Hepatocyte (in vitro differentiated cells): ENCODE measurements around the gene TPBGL. TPM values are rescaled to one million over a fixed set of nuclear protein-coding genes. Genes with fewer than 3 reads are reported as not detected.

Experiments used
- DNase-seq: peaks from one replicate; pipeline ENCODE4 v3.0.0-alpha.2; 2016; ENCODE audit warnings: low spot score
- H2AFZ ChIP-seq: fragments of 200-600 bp; sonication (generic); 2 replicates; pipeline ENCODE4 v1.6.0; 2016; ENCODE audit warnings: antibody characterized with exemption, mild to moderate bottlenecking
- H3K27ac ChIP-seq: fragments of 200-600 bp; sonication (generic); 2 replicates; pipeline ENCODE4 v1.5.1; 2016; ENCODE audit warnings: mild to moderate bottlenecking
- H3K27me3 ChIP-seq: fragments of 200-600 bp; sonication (generic); 2 replicates; pipeline ENCODE4 v1.6.1; 2016
- H3K36me3 ChIP-seq: fragments of 200-600 bp; sonication (generic); replicated peaks from 2 replicates; pipeline ENCODE4 v1.5.1; 2016; ENCODE audit warnings: low read depth; ENCODE audit not compliant: insufficient read depth
- H3K4me1 ChIP-seq: fragments of 200-600 bp; sonication (generic); 2 replicates; pipeline ENCODE4 v1.5.1; 2016; ENCODE audit warnings: mild to moderate bottlenecking, moderate library complexity; ENCODE audit not compliant: insufficient read depth
- H3K4me2 ChIP-seq: fragments of 200-600 bp; sonication (generic); 2 replicates; pipeline ENCODE4 v1.6.0; 2016
- H3K4me3 ChIP-seq: fragments of 200-600 bp; sonication (generic); 2 replicates; pipeline ENCODE4 v1.5.1; 2016; ENCODE audit warnings: mild to moderate bottlenecking
- H3K79me2 ChIP-seq: fragments of 200-600 bp; sonication (generic); 2 replicates; pipeline ENCODE4 v1.6.0; 2017; ENCODE audit warnings: mild to moderate bottlenecking
- H3K9me2 ChIP-seq: fragments of 200-600 bp; sonication (generic); replicated peaks from 2 replicates; pipeline ENCODE4 v1.6.0; 2017; ENCODE audit warnings: mild to moderate bottlenecking; ENCODE audit not compliant: insufficient read depth
- H3K9me3 ChIP-seq: fragments of 200-600 bp; sonication (generic); 2 replicates; pipeline ENCODE4 v1.5.1; 2016; ENCODE audit warnings: low read depth, mild to moderate bottlenecking
- H4K20me1 ChIP-seq: fragments of 200-600 bp; sonication (generic); 2 replicates; pipeline ENCODE4 v1.6.0; 2016; ENCODE audit warnings: mild to moderate bottlenecking; ENCODE audit not compliant: insufficient read depth, poor library complexity, severe bottlenecking
- EZH2 ChIP-seq: fragments of 200-600 bp; sonication (generic); IDR thresholded peaks from 2 replicates; pipeline ENCODE4 v1.6.1; 2016; ENCODE audit warnings: antibody characterized with exemption, mild to moderate bottlenecking, borderline replicate concordance
- EZH2phosphoT487 ChIP-seq: fragments of 200-600 bp; sonication (generic); IDR thresholded peaks from one replicate; pipeline ENCODE4 v1.6.1; 2018; ENCODE audit warnings: antibody characterized with exemption, mild to moderate bottlenecking, low read depth, moderate library complexity; ENCODE audit not compliant: unreplicated experiment, severe bottlenecking
- WGBS: methylation state at CpG from one replicate; pipeline ENCODE4 v1.1.6; 2016; ENCODE audit warnings: low lambda C conversion rate; ENCODE audit errors: missing lambda C conversion rate; 5-methylcytosine and 5-hydroxymethylcytosine counted together
- polyA plus RNA-seq: library from polyadenylated mRNA; unstranded; fragments of >200 nt; fragmentation: Nextera tagmentation; extraction: Ambion mirVana; gene quantifications from 2 replicates; pipeline ENCODE4 v1.2.1, GENCODE V29; 2016
- total RNA-seq: library from RNA; depleted of rRNA; stranded (reverse); fragments of >200 nt; gene quantifications from 2 replicates; pipeline ENCODE4 v1.2.3, GENCODE V29; 2014
- TF ChIP-seq, protein P1 (sequence below): fragments of 200-600 bp; sonication (generic); IDR thresholded peaks from 2 replicates; pipeline ENCODE4 v1.5.1; 2016; ENCODE audit warnings: antibody characterized with exemption, mild to moderate bottlenecking; ENCODE audit not compliant: poor library complexity

TPBGL gene
- total and polyA plus RNA-seq, 2 experiments from 2014 or later, result 0.12 TPM; not detected in 1

- H2AFZ ChIP-seq, result no peak overlapping the region
- H3K36me3 ChIP-seq, result no peaks in the 10 kb centered on the region
- 69% methylated on average over 3 of the region's 3 CpGs for WGBS
- no peaks in the 10 kb centered on the region for H3K27me3 ChIP-seq
- no peaks in the 10 kb centered on the region for H4K20me1 ChIP-seq
- H3K9me2 ChIP-seq, result no peaks in the 10 kb centered on the region
- H3K9me3 ChIP-seq, result no peaks in the 10 kb centered on the region
- no peaks in the 10 kb centered on the region for H3K79me2 ChIP-seq
- H3K27ac ChIP-seq, result no peak overlapping the region
- H3K4me1 ChIP-seq, result peaks cover 9% of the 10 kb centered on the region
- H3K4me2 ChIP-seq, result no peak overlapping the region
- TF ChIP-seq, protein P1, sequence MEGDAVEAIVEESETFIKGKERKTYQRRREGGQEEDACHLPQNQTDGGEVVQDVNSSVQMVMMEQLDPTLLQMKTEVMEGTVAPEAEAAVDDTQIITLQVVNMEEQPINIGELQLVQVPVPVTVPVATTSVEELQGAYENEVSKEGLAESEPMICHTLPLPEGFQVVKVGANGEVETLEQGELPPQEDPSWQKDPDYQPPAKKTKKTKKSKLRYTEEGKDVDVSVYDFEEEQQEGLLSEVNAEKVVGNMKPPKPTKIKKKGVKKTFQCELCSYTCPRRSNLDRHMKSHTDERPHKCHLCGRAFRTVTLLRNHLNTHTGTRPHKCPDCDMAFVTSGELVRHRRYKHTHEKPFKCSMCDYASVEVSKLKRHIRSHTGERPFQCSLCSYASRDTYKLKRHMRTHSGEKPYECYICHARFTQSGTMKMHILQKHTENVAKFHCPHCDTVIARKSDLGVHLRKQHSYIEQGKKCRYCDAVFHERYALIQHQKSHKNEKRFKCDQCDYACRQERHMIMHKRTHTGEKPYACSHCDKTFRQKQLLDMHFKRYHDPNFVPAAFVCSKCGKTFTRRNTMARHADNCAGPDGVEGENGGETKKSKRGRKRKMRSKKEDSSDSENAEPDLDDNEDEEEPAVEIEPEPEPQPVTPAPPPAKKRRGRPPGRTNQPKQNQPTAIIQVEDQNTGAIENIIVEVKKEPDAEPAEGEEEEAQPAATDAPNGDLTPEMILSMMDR, result no peak
- DNase-seq, result no peak
- H3K4me3 ChIP-seq, result no peak overlapping the region
Observed at GRCh38 chr11:75201771-75202170, 38.8 kb upstream of the TPBGL start.

- Histone ChIP-seq H3K9me3 (no peaks in the 10 kb centered on the region), H3K4me3 (no peak overlapping the region), H3K27ac (no peak overlapping the region), H2AFZ (no peak overlapping the region), H3K9me2 (no peaks in the 10 kb centered on the region), H3K27me3 (no peaks in the 10 kb centered on the region), H3K79me2 (no peaks in the 10 kb centered on the region), H4K20me1 (no peaks in the 10 kb centered on the region), H3K4me1 (peaks cover 9% of the 10 kb centered on the region), H3K36me3 (no peaks in the 10 kb centered on the region), H3K4me2 (no peak overlapping the region)
- DNase-seq, result no peak
- WGBS, result 87% methylated on average over 6 of the region's 6 CpGs
- no peak for TF ChIP-seq EZH2
- TF ChIP-seq, protein P1, result no peak
- TF ChIP-seq EZH2phosphoT487, result no peak
Observed at GRCh38 chr11:75202195-75202594, 38.4 kb upstream of the TPBGL start.

DNA sequence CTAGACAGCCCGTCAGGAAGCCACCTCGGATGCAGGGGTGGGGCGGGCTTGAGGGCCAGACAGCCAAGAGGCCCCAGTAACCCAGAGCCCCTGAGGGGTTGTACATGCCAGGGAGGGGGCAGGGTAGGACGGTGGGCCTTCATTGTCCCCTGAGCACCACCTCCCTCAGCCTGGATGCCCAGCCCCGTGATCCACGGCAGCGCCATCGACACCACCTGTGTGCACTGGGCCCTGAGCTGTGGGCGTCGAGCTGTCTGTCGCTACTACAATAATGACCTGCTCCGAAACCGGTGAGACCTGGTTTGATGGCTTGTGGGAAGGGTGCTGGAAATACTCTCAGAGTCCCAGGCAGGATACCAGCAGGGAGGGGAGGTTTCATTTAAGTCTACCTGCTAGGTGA lies 37.4 kb upstream of the TPBGL start:
- H3K9me3 ChIP-seq, result no peaks in the 10 kb centered on the region
- H3K4me1 ChIP-seq, result peaks cover 9% of the 10 kb centered on the region
- H3K4me2 ChIP-seq, result no peak overlapping the region
- peak overlapping the region; percentile 89 for H3K27ac ChIP-seq
- H3K27me3 ChIP-seq, result no peaks in the 10 kb centered on the region
- no peaks in the 10 kb centered on the region for H4K20me1 ChIP-seq
- no peak overlapping the region for H2AFZ ChIP-seq
- no peak overlapping the region for H3K4me3 ChIP-seq
- no peak for DNase-seq
- TF ChIP-seq, protein P1, result no peak
- TF ChIP-seq EZH2phosphoT487, result no peak
- no peaks in the 10 kb centered on the region for H3K9me2 ChIP-seq
- WGBS, result 84% methylated on average over 12 of the region's 13 CpGs
- no peaks in the 10 kb centered on the region for H3K79me2 ChIP-seq
- H3K36me3 ChIP-seq, result no peaks in the 10 kb centered on the region

GRCh38 chr11:75203641-75204011 lies 36.9 kb upstream of the TPBGL start:
- H3K4me2 ChIP-seq, result no peak overlapping the region
- TF ChIP-seq EZH2phosphoT487, result no peak
- TF ChIP-seq, protein P1, result no peak
- TF ChIP-seq EZH2, result no peak
- H3K36me3 ChIP-seq, result no peaks in the 10 kb centered on the region
- peak overlapping the region; percentile 89 for H3K27ac ChIP-seq
- 97% methylated on average over 2 of the region's 2 CpGs for WGBS
- H3K9me2 ChIP-seq, result no peaks in the 10 kb centered on the region
- no peaks in the 10 kb centered on the region for H3K79me2 ChIP-seq
- H2AFZ ChIP-seq, result no peak overlapping the region
- H3K4me3 ChIP-seq, result no peak overlapping the region
- H3K27me3 ChIP-seq, result no peaks in the 10 kb centered on the region
- peaks cover 9% of the 10 kb centered on the region for H3K4me1 ChIP-seq
- no peaks in the 10 kb centered on the region for H4K20me1 ChIP-seq
- DNase-seq, result no peak
- no peaks in the 10 kb centered on the region for H3K9me3 ChIP-seq
